ENCODE results near the gene NUPR2. TPM values are rescaled to one million over a fixed set of nuclear protein-coding genes. Genes with fewer than 3 reads are reported as not detected.
"Not testable (repeated sequence)": the region's sequence is repeated elsewhere in the genome, so short reads cannot be mapped to it uniquely, and the experiment has no call there.

NUPR2 gene
- total RNA-seq, 1 experiment from 2014 or later = not detected

DNA sequence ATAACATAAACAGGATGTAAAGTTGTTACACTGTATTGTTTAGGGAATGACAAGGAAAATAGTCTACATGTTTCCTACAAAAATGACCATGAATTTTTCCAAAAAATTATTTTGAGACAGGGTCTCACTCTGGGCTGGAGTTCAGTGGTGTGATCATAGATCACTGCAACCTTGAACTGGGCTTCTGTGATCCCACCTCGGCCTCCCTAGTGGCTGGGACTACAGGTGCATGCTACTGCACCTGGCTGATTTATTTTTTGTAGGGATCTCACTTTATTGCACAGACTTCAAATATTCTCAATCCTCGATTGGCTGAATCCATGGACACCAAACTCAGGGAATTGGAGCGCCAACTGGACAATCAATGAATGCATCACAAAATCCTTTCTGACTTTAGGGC is 16.6 kb downstream of the NUPR2 start:
- peaks cover 5% of the 10 kb centered on the region for H3K36me3 ChIP-seq (ENCODE audit: control insufficient read depth, insufficient read depth, low read length)
- TF ChIP-seq, protein P1, sequence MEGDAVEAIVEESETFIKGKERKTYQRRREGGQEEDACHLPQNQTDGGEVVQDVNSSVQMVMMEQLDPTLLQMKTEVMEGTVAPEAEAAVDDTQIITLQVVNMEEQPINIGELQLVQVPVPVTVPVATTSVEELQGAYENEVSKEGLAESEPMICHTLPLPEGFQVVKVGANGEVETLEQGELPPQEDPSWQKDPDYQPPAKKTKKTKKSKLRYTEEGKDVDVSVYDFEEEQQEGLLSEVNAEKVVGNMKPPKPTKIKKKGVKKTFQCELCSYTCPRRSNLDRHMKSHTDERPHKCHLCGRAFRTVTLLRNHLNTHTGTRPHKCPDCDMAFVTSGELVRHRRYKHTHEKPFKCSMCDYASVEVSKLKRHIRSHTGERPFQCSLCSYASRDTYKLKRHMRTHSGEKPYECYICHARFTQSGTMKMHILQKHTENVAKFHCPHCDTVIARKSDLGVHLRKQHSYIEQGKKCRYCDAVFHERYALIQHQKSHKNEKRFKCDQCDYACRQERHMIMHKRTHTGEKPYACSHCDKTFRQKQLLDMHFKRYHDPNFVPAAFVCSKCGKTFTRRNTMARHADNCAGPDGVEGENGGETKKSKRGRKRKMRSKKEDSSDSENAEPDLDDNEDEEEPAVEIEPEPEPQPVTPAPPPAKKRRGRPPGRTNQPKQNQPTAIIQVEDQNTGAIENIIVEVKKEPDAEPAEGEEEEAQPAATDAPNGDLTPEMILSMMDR (IDR thresholded peaks at IDR 0.05; ENCODE audit: insufficient read depth in 1 of 2, low read depth in 1 of 2, low read length in 1 of 2, severe bottlenecking in 1 of 2, unreplicated experiment in 1 of 2) = no peak
- no peaks in the 10 kb centered on the region for H3K4me1 ChIP-seq
- POLR2A ChIA-PET = no interaction called here
- no peaks in the 10 kb centered on the region for H3K27me3 Mint-ChIP-seq (ENCODE audit: insufficient read depth, unreplicated experiment)
- no peak for DNase-seq
- no peak overlapping the region for H3K4me3 Mint-ChIP-seq (ENCODE audit: unreplicated experiment)
- H3K27ac Mint-ChIP-seq (ENCODE audit: unreplicated experiment) = no peak overlapping the region
- H3K36me3 Mint-ChIP-seq (ENCODE audit: insufficient read depth, unreplicated experiment) = peaks cover 58% of the 10 kb centered on the region
- no TSS peak for BruUV-seq (replicated peaks)
- no peaks in the 10 kb centered on the region for H3K9me3 Mint-ChIP-seq (ENCODE audit: unreplicated experiment)
- H3K9me3 ChIP-seq = no peaks in the 10 kb centered on the region
- H3K4me3 ChIP-seq (ENCODE audit: low read depth, low read length) = no peak overlapping the region
- intact Hi-C loops (cut with micrococcal nuclease; ENCODE audit: unreplicated experiment) = no loop called here
- H3K27me3 ChIP-seq (replicated peaks; ENCODE audit: control insufficient read depth, insufficient read depth, low read length) = no peaks in the 10 kb centered on the region
- CTCF ChIA-PET = no interaction called here
- H3K4me1 Mint-ChIP-seq (ENCODE audit: low read depth, unreplicated experiment) = no peaks in the 10 kb centered on the region

DNA sequence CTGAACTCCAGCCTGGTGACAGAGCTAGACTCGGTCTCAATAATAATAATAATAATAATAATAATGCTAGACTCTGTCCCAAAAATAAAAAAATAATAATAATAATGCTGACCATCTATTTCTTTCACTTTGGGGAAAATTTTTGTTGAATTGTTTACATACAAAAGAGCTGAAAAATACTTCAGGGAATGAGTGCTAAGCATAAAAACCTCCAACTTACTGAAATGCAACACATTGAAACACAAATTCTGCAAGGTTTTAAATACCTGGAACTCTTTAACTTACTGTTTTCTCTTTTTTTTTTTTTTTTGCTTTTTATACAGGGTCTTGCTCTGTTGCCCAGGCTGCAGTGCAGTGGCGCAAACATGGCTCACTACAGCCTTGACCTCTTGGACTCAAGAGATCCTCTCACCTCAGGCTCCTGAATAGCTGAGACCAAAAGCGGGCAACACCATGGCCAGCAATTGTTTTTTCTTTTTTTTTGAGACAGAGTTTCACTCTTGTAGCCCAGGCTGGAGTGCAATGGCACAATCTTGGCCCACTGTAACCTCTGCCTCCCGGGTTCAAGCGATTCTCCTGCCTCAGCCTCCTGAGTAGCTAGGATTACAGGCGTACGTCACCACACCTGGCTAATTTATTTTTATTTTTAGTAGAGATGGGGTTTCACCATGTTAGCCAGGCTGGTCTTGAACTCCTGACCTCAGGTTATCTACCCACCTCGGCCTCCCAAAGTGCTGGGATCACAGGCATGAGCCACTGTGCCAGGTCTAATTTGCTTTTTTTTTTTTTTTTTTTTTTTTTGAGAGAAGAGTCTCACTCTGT is 17.8 kb downstream of the NUPR2 start:
- CTCF ChIA-PET; H3K4me3 ChIP-seq (ENCODE audit: low read depth, low read length); POLR2A ChIA-PET; H3K27ac Mint-ChIP-seq (ENCODE audit: unreplicated experiment); BruUV-seq (replicated peaks); H3K9me3 Mint-ChIP-seq (ENCODE audit: unreplicated experiment); H3K4me3 Mint-ChIP-seq (ENCODE audit: unreplicated experiment); H3K9me3 ChIP-seq; H3K4me1 ChIP-seq; intact Hi-C loops (cut with micrococcal nuclease; ENCODE audit: unreplicated experiment); H3K4me1 Mint-ChIP-seq (ENCODE audit: low read depth, unreplicated experiment); H3K27me3 Mint-ChIP-seq (ENCODE audit: insufficient read depth, unreplicated experiment); H3K27me3 ChIP-seq (replicated peaks; ENCODE audit: control insufficient read depth, insufficient read depth, low read length); H3K36me3 ChIP-seq (ENCODE audit: control insufficient read depth, insufficient read depth, low read length); DNase-seq: not testable (repeated sequence)
- peaks cover 47% of the 10 kb centered on the region for H3K36me3 Mint-ChIP-seq (ENCODE audit: insufficient read depth, unreplicated experiment)

DNA sequence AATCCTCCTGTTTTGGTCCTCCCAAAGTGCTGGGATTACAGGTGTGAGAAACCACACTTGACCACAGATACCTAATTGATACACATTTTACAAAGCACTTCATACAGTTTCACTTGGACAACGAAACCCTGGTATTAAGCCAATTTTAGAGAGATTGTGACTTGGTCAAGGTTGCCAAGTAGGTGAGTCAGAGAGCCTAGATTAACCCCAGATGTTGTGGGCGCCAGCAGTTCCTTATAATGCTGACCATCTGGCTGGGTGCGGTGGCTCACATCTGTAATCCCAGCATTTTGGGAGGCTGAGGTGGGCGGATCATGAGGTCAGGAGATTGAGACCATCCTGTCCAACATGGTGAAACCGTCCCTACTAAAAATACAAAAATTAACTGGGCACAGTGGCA is 18.5 kb downstream of the NUPR2 start:
- TF ChIP-seq, protein P1 (IDR thresholded peaks at IDR 0.05; ENCODE audit: insufficient read depth in 1 of 2, low read depth in 1 of 2, low read length in 1 of 2, severe bottlenecking in 1 of 2, unreplicated experiment in 1 of 2) = no peak
- Histone ChIP-seq H3K36me3 (ENCODE audit: control insufficient read depth, insufficient read depth, low read length) (peaks cover 2% of the 10 kb centered on the region; the same call in 1 of the 2 replicates), H3K4me3 (ENCODE audit: low read depth, low read length) (no peak overlapping the region), H3K4me1 (no peaks in the 10 kb centered on the region), H3K27me3 (replicated peaks; ENCODE audit: control insufficient read depth, insufficient read depth, low read length) (no peaks in the 10 kb centered on the region), H3K9me3 (no peaks in the 10 kb centered on the region)
- ChIA-PET CTCF (no interaction called here), POLR2A (no interaction called here)
- no peak for DNase-seq
- BruUV-seq (replicated peaks) = no TSS peak
- no peaks in the 10 kb centered on the region for H3K27me3 Mint-ChIP-seq (ENCODE audit: insufficient read depth, unreplicated experiment)
- no peak overlapping the region for H3K27ac Mint-ChIP-seq (ENCODE audit: unreplicated experiment)
- H3K4me1 Mint-ChIP-seq (ENCODE audit: low read depth, unreplicated experiment) = no peaks in the 10 kb centered on the region
- intact Hi-C loops (cut with micrococcal nuclease; ENCODE audit: unreplicated experiment) = no loop called here
- peaks cover 48% of the 10 kb centered on the region for H3K36me3 Mint-ChIP-seq (ENCODE audit: insufficient read depth, unreplicated experiment)
- H3K9me3 Mint-ChIP-seq (ENCODE audit: unreplicated experiment) = no peaks in the 10 kb centered on the region
- no peak overlapping the region for H3K4me3 Mint-ChIP-seq (ENCODE audit: unreplicated experiment)

Data from Caco-2 (cell line).